Ishikawa (cell line): Measurements from ENCODE around the gene SRRM2.

ENCODE experiments used
- CREB1 ChIP-seq: IDR thresholded peaks from 2 replicates; pipeline ENCODE4 v1.6.1; 2012; ENCODE audit warnings: low read depth
- EP300 ChIP-seq: IDR thresholded peaks from 2 replicates; pipeline ENCODE4 v1.6.1; 2012; ENCODE audit warnings: borderline replicate concordance
- RAD21 ChIP-seq: IDR thresholded peaks from 2 replicates; pipeline ENCODE4 v1.6.1; 2012; ENCODE audit warnings: low read depth
- TAF1 ChIP-seq: IDR thresholded peaks from 2 replicates; pipeline ENCODE4 v1.6.1; 2012; ENCODE audit warnings: low read depth, mild to moderate bottlenecking
- TCF12 ChIP-seq: IDR thresholded peaks from 2 replicates; pipeline ENCODE4 v1.6.1; 2012; ENCODE audit warnings: low read depth
- TF ChIP-seq, protein P1 (sequence below): IDR thresholded peaks from 2 replicates; pipeline ENCODE4 v1.6.1; 2012; ENCODE audit warnings: low read depth, mild to moderate bottlenecking

DNA sequence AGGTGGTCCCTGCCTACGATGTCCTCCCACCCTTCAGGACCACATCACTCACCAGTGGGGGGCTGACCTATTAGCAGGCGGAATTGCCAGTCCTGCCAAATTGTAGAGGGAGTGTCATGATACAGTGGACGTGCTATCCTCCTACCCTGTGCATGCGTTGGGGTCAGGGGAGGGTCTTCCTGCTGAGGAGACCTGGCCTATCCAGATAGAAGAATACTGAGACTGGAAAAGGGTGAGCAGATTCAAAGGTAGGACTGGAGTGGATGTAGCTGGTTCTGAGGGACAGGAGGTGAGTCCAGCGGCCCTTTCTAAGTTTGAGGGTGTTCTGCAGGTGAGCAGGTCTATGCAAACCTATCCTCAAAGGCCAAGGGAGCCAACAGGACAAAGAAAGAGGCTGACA is 53.8 kb downstream of the SRRM2 start:
- TF ChIP-seq RAD21 (no peak), EP300 (no peak), TAF1 (no peak), TCF12 (no peak), CREB1 (no peak)
- TF ChIP-seq, protein P1, sequence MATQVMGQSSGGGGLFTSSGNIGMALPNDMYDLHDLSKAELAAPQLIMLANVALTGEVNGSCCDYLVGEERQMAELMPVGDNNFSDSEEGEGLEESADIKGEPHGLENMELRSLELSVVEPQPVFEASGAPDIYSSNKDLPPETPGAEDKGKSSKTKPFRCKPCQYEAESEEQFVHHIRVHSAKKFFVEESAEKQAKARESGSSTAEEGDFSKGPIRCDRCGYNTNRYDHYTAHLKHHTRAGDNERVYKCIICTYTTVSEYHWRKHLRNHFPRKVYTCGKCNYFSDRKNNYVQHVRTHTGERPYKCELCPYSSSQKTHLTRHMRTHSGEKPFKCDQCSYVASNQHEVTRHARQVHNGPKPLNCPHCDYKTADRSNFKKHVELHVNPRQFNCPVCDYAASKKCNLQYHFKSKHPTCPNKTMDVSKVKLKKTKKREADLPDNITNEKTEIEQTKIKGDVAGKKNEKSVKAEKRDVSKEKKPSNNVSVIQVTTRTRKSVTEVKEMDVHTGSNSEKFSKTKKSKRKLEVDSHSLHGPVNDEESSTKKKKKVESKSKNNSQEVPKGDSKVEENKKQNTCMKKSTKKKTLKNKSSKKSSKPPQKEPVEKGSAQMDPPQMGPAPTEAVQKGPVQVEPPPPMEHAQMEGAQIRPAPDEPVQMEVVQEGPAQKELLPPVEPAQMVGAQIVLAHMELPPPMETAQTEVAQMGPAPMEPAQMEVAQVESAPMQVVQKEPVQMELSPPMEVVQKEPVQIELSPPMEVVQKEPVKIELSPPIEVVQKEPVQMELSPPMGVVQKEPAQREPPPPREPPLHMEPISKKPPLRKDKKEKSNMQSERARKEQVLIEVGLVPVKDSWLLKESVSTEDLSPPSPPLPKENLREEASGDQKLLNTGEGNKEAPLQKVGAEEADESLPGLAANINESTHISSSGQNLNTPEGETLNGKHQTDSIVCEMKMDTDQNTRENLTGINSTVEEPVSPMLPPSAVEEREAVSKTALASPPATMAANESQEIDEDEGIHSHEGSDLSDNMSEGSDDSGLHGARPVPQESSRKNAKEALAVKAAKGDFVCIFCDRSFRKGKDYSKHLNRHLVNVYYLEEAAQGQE = no peak
